SK-N-SH (cell line): ENCODE measurements around the gene GNB1L.

ENCODE experiments used
- FOXJ3 ChIP-seq: sonication (generic); formaldehyde crosslinking; IDR thresholded peaks from 2 replicates; pipeline ENCODE4 v1.5.1; 2020; ENCODE audit warnings: mild to moderate bottlenecking, missing genetic modification reagents
- FOXM1 ChIP-seq: IDR thresholded peaks from 2 replicates; pipeline ENCODE4 v1.4.0; 2012; ENCODE audit warnings: low read depth, mild to moderate bottlenecking
- NRF1 ChIP-seq: IDR thresholded peaks from 2 replicates; pipeline ENCODE4 v1.6.1; 2012; ENCODE audit warnings: low read depth, mild to moderate bottlenecking, low read length
- RCOR1 ChIP-seq: fragments of 150-350 bp; IDR thresholded peaks from 2 replicates; pipeline ENCODE4 v1.6.1; 2017; ENCODE audit warnings: antibody characterized with exemption, low read length
- TF ChIP-seq, protein P1 (sequence below): fragments of 200-600 bp; sonication (generic); IDR thresholded peaks from 2 replicates; pipeline ENCODE4 v1.6.1; 2017; ENCODE audit warnings: antibody characterized with exemption, mild to moderate bottlenecking, moderate library complexity
- TF ChIP-seq, protein P2 (sequence below): IDR thresholded peaks from 2 replicates; pipeline ENCODE4; 2012

DNA sequence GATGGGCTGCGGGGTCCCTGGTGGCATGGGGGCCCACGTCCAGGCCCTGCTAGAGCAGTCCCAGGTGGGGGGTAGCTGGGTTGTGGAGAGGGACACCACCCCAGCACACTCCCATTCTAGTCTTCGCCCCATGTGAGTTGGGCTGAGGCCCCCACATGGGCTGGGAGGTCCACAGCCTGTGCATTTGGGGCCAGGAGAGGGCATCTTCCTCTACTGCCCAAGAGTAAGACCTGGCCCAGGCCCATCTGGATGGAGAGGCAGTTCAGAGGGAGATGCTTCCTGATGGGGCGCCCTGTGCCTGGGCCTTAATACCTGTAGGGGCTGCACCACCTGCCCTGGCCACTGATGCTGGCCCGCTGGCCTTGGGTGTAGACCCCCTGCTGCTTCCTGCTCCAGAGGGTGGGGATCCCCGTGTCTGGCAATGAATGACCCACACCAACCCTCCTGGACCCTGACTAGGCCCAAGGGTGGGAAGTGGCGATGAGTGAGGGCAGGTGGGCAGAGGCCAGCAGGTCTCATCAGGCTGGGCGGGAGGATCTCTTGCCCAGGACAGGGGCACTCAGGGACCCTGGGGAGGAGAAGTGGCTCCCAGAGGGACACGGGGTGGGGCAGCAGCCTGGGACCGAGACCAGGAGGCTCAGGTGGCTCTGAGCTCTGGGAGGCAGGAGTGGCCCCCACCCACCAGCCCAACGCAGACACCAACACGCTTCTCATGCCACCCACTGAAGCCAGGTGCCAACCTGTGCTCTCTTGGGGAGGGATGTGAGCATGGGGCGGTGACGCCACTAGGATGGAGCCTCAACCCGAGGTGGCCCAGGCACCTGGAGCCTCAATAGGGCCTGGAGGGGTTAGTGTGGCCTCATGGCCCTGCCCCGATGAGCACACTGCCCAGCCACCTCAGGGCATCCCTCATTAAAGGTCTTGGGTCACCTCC, 17.4 kb upstream of the GNB1L start:
- TF ChIP-seq, protein P1, sequence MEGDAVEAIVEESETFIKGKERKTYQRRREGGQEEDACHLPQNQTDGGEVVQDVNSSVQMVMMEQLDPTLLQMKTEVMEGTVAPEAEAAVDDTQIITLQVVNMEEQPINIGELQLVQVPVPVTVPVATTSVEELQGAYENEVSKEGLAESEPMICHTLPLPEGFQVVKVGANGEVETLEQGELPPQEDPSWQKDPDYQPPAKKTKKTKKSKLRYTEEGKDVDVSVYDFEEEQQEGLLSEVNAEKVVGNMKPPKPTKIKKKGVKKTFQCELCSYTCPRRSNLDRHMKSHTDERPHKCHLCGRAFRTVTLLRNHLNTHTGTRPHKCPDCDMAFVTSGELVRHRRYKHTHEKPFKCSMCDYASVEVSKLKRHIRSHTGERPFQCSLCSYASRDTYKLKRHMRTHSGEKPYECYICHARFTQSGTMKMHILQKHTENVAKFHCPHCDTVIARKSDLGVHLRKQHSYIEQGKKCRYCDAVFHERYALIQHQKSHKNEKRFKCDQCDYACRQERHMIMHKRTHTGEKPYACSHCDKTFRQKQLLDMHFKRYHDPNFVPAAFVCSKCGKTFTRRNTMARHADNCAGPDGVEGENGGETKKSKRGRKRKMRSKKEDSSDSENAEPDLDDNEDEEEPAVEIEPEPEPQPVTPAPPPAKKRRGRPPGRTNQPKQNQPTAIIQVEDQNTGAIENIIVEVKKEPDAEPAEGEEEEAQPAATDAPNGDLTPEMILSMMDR, result no peak
- no peak for TF ChIP-seq FOXM1
- TF ChIP-seq RCOR1, result no peak
- TF ChIP-seq FOXJ3 (CRISPR knock-in tag), result no peak
- no peak for TF ChIP-seq NRF1
- TF ChIP-seq, protein P2, sequence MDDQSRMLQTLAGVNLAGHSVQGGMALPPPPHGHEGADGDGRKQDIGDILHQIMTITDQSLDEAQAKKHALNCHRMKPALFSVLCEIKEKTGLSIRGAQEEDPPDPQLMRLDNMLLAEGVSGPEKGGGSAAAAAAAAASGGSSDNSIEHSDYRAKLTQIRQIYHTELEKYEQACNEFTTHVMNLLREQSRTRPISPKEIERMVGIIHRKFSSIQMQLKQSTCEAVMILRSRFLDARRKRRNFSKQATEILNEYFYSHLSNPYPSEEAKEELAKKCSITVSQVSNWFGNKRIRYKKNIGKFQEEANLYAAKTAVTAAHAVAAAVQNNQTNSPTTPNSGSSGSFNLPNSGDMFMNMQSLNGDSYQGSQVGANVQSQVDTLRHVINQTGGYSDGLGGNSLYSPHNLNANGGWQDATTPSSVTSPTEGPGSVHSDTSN, result no peak
